Stimulated activated CD8-positive, alpha-beta memory T cell treated with anti-CD3 and anti-CD28 coated beads, Interleukin-15, amount 100 ng/mL, for 24 hours (primary cell): ENCODE measurements around the gene HOXB5.

Source experiments
- DNase-seq: peaks from one replicate; pipeline ENCODE4 v3.0.0-alpha.2; 2020; ENCODE audit warnings: low read depth

Gene HOXB5

DNA sequence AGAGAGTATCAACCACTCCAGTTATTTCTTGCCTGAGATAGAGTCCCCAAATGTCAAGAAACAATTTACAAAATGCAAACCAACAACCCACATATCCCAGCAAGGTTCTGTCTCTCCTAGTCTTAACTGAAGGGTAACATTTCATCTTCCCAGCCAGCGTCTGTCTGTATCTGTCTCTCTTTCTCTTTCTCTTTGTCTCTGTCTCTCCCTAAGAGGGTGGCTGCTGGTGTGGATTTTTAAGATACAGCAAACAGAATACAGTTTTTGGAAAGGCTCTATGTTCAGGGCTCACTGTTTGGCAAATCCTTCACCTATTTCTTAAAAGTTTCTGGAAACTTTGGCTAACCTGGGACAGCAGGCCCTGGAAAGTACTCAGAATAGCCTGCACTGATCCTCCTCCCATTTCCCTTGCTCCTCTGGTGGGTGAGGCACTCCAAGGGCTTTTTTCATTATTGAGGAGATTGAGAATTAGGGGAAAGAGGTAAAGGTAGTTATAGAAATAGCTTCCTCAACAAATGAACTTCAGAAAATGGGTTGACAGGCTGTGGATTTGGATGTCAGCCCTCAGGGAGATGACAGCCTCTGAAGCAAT lies 21.7 kb downstream of the HOXB5 start:
- DNase-seq: no peak

DNA sequence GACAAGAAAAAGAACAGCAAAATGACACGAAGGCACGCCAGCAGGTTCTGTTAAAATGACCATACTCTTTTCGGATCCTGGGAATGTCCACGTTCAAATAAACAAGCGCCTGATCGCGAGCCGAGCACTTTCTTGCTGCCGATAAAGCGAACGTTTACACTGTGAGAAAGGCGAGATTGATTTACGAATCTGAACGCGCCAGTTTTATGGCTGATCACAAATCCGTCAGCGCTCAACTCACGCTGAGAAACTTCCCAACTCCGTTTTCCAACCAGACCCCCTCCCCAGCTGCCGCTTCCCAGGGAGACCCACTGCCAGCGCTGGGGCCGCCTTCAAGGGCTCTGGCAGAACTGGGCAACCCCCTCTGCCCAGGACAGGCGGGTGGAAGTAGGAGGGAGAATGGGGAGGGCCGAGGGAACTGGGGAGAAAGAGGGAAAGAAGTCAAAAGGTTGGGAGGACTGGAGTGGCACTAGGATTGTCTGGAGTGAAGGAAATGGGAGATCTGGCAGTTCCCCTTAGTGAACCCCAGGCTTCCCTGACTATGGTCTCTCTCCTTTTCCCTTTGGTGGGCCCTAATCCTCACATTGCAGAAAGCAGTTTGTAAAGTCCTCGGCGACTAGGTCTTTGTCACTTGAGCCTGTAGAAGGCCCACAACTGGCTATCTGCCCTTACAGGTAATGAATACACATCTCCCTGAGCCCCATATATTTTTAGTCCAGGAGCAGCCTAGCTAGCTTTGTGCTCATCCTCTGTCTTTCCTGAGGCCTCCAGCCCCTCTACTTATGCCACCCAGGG lies 22.4 kb downstream of the HOXB5 start:
- DNase-seq: no peak

- no peak for DNase-seq
Measured at GRCh38 chr17:48570325-48571023, 23.1 kb downstream of the HOXB5 start.

- no peak for DNase-seq
Measured at GRCh38 chr17:48569674-48570324, 23.8 kb downstream of the HOXB5 start.

GRCh38 chr17:48569240-48569582 lies 24.4 kb downstream of the HOXB5 start:
- no peak for DNase-seq

DNA sequence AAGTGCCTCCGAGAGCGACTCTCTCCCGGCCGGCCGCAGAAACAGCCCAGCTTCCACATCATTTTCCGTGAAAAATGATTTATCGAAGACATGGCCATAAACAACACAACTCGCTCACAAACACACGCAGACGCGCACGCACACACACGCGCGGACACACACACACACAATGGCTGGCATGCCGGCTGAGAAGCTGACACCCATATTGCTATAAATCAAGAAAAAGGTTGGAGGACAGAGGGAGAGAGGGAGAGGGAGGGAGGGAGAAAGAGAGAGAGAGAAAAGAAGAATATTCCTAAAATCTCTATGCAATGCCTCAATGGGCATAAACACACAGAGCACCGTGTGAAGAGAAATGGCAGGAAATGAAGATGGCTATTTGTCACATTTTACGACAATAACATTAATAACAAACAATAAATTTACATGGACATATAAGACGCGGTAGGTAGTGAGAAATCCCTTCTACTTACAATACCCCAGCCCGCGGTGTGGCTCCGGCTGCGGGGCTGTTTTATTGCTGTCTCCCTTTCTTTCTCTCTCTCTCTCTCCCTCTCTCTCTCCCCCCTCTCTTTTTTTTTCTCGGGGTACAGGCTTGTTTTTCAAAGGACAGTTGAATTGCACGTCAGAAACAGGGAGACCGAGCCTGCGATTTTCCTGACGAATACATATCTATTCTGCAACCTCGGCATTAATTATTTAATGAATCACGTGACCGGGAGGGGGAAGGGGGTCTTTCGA lies 24.9 kb downstream of the HOXB5 start:
- no peak for DNase-seq

DNA sequence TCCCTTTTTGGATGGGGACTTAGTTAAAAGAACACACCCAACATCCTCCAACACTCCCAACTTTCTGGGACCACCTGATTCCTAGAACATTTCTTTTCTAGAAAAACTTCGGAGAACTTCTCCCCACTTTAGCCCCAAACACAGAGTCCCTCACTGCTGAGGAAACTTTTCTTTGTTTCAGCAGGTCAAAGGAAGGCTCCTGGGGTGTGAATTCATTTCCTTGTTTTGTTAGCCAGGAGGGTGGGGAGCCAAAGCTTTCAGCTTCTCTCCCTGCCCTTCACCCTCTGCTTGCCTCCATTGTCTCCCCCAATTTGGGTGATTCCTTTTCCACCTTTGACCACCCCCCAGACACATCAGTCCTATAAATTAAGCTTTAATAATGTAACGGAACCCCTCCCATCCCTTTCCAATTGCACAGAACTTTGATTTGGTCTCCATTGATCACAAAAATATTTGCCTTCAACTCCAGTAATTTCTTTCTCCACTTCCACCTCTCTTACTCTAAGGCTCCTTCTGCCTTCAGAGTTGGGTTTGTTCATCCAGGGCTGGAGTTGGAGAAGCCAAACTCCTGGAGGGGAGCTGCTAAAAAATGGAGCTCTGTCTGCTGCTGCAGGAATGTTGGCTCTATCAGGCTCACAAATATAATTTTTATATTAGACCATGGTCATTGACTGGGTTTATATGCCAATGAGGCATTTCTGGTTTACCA lies 25.8 kb downstream of the HOXB5 start:
- DNase-seq: no peak

GRCh38 chr17:48567209-48567608 lies 26.4 kb downstream of the HOXB5 start:
- DNase-seq: no peak

- no peak for DNase-seq
Measured at GRCh38 chr17:48566717-48567116, 26.9 kb downstream of the HOXB5 start.

- no peak for DNase-seq
Measured at GRCh38 chr17:48565925-48566710, 27.5 kb downstream of the HOXB5 start.

- no peak for DNase-seq
Measured at GRCh38 chr17:48565022-48565554, 28.5 kb downstream of the HOXB5 start.

DNA sequence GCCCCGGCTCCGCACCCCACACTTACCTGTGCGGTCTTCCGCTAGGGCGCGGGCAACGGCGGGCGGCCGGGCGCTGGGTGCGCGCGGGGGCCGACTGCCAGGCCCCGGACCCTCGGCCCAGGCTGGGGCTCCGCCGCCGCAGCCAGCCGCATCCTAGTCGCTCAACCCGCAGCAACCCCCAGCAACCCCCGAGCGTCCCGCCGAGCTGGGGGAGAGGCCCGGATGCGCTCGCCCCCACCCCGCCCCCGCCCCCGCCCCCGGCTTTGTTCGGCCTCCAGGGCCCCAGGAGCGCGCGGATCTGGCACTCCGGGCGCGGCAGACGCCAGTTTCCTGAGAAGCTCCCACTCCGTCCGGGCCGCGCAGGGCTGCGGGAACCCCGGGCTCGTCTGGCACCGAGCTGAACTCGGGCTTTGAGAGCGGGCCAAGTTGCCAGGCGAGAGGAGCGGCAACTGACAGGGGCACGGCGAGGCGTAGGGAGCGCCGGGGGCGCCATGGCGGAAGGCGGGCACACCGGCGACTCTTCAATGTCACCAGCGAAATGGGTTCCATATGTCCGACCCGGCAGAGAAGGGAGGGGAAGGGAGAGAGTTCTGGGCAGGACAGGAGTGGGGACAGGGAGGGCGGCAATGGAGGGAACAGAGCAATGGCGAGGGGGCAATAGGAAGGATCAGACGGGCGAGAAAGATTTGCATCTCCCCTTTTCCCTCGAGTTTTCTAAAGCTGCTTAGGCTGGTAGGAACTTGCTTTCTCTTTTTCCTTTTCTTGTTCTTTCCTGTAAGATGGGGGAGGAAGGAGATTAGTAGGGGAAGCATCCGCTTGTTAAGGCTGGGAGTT lies 29.2 kb downstream of the HOXB5 start:
- no peak for DNase-seq

- DNase-seq: no peak
Measured at GRCh38 chr17:48563867-48564187, 29.8 kb downstream of the HOXB5 start.

- DNase-seq: no peak
Measured at GRCh38 chr17:48563385-48563838, 30.2 kb downstream of the HOXB5 start.

GRCh38 chr17:48562934-48563333 lies 30.6 kb downstream of the HOXB5 start:
- no peak for DNase-seq

DNA sequence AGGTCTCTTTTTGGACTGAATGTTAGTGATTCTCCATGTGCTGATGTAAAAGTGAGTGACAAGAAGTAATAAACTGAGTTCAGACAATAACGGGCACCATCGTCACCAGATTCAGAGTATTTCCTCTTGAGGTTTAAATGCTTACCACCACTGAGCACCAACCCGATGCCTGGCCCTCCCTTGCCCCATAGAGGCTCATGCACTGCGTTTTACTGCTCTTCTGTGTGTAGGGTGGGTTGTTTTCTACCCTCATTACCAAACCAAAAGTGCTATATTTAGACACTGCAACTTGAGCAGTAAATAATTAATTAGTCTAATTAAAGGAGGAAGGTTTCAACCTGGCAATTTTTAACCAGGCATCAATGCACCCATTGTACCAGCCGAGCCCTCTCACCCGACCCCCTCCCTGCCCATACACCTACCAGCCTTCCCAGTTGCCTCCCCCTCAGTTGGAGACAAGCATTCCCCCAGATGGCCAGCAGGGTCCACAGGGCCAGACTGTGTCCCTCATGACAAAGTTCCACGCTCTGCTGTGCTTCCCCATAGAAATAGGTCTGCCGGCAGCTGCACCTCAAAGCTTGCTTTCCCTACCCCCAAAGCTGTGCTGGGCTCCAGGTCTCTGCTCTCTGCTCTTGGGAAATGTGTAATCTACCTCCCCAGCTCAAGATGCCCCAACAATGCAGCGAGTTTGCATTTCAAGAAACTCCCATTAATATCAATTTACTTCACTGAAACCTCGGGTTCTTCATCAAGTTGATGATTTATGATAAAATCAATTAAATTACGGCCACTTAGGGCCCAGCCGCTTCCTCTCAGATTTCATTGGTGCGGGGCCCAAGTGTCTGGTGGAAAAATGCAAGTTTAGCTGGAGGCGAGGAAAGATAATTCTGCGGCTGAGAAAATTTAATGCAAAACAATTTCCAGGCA lies 31.4 kb downstream of the HOXB5 start:
- DNase-seq: no peak

DNA sequence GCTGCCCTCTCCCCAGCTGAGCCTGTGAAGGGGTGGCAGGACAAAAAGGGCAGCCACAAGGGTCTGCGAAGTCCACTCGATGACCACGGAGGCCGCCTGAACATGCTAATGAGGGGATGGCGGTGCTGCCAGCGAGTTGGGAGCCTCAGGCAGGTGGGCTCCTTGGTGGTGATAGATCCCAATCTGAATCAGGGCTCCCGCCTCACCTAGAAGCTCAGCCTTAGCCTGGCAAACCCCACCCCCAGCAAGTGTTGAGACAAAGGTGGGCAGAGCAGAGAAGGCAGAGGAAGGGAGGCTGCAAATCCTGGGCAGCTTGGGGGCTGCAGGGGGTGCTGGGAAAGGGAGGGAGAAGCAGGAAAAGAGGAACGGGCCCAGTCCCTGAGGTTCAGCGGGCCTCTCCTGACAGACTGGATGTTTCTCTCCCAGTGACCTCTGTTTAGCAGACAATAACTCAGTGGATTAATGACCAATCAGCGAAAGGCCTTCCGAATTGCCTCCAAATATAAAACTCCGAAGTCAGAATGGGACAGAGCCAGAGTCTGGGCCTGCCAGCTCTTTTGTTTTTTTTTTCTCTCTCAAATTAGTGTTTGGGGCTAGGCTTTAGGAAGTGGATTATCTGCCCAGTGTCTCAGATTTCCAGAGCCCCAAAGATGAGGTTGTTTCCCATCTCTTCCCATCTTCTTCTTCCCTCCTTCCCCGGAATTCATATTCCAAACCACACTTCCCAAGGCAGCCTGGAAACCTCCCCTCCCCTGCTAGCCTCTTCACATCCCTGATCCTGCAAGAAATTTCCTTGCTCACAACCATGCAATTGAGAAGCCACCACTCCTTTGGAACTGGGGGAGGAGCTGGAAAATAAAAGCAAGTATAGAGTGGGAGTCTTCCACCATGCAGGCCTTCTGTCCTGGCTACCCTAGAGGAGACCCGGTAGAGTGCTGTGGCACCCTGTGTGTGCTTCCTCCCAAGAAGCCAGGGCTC lies 33.5 kb downstream of the HOXB5 start:
- DNase-seq: no peak
